Activated CD4-positive, alpha-beta T cell treated with anti-CD3 and anti-CD28 coated beads, Interleukin-2, amount 10 ng/mL, durations not matched to agents 7 days and 5 days (primary cell): ENCODE results near the gene RUNX2. TPM values are rescaled to one million over a fixed set of nuclear protein-coding genes. Genes with fewer than 3 reads are reported as not detected.

Source experiments
- CTCF ChIA-PET: fragments of 350-600 bp; sonication (Branson Sonifier 250); formaldehyde crosslinking; loops from one replicate; lab custom pipeline; 2021; ENCODE audit warnings: antibody characterized with exemption; lab: Charles Lee
- POLR2A ChIA-PET: fragments of 350-600 bp; sonication (Branson Sonifier 250); formaldehyde crosslinking; loops from one replicate; lab custom pipeline; 2021; ENCODE audit warnings: antibody characterized with exemption; lab: Charles Lee
- DNase-seq: peaks from one replicate; pipeline ENCODE4 v3.0.0-alpha.2; 2020
- H3K27ac Mint-ChIP-seq: one replicate; pipeline ENCODE4 v1.8.0; 2021; ENCODE audit warnings: mild to moderate bottlenecking, moderate library complexity, mixed read lengths
- H3K27me3 Mint-ChIP-seq: one replicate; pipeline ENCODE4 v1.8.0; 2021; ENCODE audit warnings: mixed read lengths
- H3K36me3 Mint-ChIP-seq: one replicate; pipeline ENCODE4 v1.8.0; 2021; ENCODE audit warnings: low read depth, mixed read lengths
- H3K4me1 Mint-ChIP-seq: one replicate; pipeline ENCODE4 v1.8.0; 2021; ENCODE audit warnings: mixed read lengths
- H3K4me3 Mint-ChIP-seq: one replicate; pipeline ENCODE4 v1.8.0; 2021; ENCODE audit warnings: mild to moderate bottlenecking, moderate library complexity, mixed read lengths
- H3K9me3 Mint-ChIP-seq: one replicate; pipeline ENCODE4 v1.8.0; 2021; ENCODE audit warnings: mixed read lengths
- total RNA-seq, 2 experiments: library from RNA; stranded (reverse); gene quantifications; one replicate each; pipeline ENCODE4 v1.2.3, GENCODE V29; 2021

RUNX2 gene
- total RNA-seq, 2 experiments from 2014 or later = 13.2 to 13.4 TPM

DNA sequence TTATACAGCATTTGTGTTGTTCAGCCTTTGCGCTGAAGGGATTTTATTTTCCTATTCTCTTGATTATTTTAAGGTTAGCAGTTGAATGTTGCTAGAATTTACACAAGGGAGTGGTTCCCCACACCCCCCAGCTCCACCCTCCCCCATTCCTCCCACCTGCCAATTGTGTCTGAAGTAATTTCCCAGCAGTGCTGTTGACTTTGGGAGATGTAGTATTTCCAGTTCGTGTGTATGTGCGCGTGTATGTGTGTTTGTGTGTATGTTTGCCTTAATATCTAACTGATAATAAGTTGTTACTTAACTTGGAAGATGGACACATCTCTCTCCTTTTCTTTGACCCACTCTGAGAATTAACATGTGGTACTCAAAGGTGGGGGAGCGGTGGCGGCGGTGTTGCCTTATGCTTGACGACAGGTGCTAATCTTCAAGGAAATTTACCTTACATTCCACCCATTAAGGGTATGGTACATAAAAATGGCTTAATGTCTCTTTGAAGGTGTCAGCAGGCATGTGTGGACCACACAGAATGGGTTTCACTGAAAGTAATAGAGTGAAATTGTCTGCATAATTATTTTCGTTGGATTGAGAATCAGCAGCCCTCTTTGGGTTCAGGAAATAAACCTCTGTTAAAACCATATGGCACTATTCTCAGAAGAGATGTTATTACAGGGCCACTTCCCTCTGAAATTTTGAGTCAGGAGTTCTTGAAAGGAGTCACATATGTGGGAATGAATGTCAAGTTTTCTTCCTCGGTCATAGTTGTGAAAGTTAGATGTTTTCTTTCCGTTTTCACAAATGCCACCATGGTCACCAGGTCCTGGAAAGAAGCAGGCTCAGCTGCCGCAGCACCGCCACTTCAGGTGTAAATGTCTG, 145.2 kb downstream of the RUNX2 start:
- no peaks in the 10 kb centered on the region for H3K9me3 Mint-ChIP-seq
- no peak overlapping the region for H3K4me3 Mint-ChIP-seq
- peaks cover 6% of the 10 kb centered on the region for H3K36me3 Mint-ChIP-seq
- H3K27ac Mint-ChIP-seq = no peak overlapping the region
- ChIA-PET POLR2A (no interaction called here), CTCF (interaction anchor here (1.5 kb wide), 1 partner anchor 11 kb away, joined by 3 read pairs; no protein-coding TSS in a partner anchor)
- H3K27me3 Mint-ChIP-seq = no peaks in the 10 kb centered on the region
- H3K4me1 Mint-ChIP-seq = peaks cover 4% of the 10 kb centered on the region
- no peak for DNase-seq

DNA sequence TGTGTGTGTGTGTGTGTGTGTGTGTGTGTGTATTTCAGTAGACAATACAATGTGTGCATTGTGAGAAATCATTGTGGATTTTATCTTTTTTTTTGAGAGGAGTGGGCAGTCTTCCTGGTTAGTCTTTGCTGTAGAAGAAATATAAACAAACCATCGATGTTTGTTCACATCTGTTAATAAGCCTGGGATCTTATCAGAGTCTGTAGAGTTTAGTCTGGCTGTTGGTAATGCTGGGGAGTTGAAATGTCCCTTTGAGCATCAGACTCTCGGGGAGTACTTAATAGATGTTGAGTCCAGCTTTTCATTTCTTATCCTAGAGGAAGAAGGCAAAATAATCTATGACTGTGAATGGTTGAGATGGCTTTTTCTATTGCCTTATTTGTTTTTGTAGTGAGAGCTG, 146.2 kb downstream of the RUNX2 start:
- no peak for DNase-seq
- Mint-ChIP-seq H3K4me1 (peaks cover 4% of the 10 kb centered on the region), H3K9me3 (no peaks in the 10 kb centered on the region), H3K27ac (no peak overlapping the region), H3K4me3 (no peak overlapping the region), H3K27me3 (no peaks in the 10 kb centered on the region), H3K36me3 (peaks cover 6% of the 10 kb centered on the region)
- POLR2A ChIA-PET = no interaction called here
- CTCF ChIA-PET = interaction anchor here (1.5 kb wide), 1 partner anchor 10 kb away, joined by 3 read pairs; no protein-coding TSS in a partner anchor

DNA sequence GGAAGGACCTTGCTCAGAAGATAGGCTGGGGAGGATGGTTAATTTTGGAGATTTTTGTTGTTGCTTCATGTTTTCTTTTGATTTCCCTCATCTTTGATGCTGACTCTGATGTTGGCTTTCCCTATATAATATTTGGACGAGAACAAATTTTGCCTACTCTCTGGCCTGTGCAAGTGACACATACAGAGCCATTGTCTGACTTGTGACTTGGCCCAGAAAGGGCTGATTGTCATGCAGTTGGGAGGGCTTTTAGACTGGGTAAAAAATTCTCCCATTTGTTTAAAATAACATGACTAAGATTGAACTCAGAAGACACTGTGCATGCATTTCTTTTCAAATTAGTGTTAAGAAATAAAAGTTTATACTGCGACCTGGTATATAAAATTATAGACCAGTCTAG, 148.2 kb downstream of the RUNX2 start:
- Mint-ChIP-seq H3K36me3 (peaks cover 7% of the 10 kb centered on the region), H3K4me1 (peaks cover 8% of the 10 kb centered on the region), H3K9me3 (no peaks in the 10 kb centered on the region), H3K27ac (no peak overlapping the region), H3K27me3 (no peaks in the 10 kb centered on the region), H3K4me3 (no peak overlapping the region)
- no peak for DNase-seq
- ChIA-PET CTCF (interaction anchor here (1.0 to 1.3 kb wide), 2 partner anchors 10 to 24 kb away, joined by 3 read pairs; no protein-coding TSS in a partner anchor), POLR2A (no interaction called here)

DNA sequence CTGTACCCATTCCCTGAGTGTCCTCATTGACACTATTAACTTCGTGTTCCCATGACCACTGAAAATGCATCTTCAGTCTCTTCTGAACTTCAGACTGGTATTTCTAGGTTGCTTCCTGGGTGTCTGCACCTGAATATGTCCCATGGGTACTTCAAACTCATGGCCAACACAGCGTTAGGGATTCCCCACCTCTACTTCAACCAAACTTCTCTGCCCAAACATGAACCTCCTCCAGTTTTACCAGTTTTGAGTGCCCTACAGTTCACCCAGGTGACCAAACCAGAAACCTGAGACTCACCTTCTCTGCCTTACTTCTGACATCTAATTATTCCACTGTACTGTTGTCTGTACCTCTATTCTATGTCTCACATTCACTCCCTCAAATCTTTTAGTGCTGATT, 149.1 kb downstream of the RUNX2 start:
- Mint-ChIP-seq H3K27me3 (no peaks in the 10 kb centered on the region), H3K27ac (no peak overlapping the region), H3K9me3 (no peaks in the 10 kb centered on the region), H3K4me1 (peaks cover 8% of the 10 kb centered on the region), H3K36me3 (peaks cover 7% of the 10 kb centered on the region), H3K4me3 (no peak overlapping the region)
- ChIA-PET CTCF (no interaction called here), POLR2A (interaction anchor here (0.6 kb wide), 1 partner anchor 76 kb away, joined by 4 read pairs; no protein-coding TSS in a partner anchor)
- DNase-seq = no peak

DNA sequence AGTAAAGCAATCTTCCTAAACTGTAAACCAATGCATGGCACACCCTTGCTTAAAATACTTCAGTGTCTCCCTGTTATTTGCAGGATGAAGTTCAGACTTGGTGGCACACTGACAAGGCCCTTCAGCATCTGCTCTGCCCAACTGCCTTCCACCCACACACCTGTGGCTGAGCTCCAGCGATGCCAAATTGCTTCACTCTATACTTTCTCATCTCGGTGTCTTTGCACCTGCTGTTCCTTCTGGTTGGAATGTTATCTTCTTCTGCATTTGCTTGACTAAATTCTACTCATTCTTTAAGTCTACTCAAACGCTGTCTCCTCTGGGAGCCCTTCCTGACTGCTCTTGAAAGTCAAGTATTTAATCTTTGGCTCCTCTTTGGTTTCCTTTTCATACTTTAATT, 149.7 kb downstream of the RUNX2 start:
- ChIA-PET CTCF (interaction anchor here (1.4 kb wide), 1 partner anchor 27 kb away, joined by 3 read pairs; no protein-coding TSS in a partner anchor), POLR2A (interaction anchor here (0.6 kb wide), 1 partner anchor 77 kb away, joined by 4 read pairs; no protein-coding TSS in a partner anchor)
- DNase-seq = no peak
- no peaks in the 10 kb centered on the region for H3K27me3 Mint-ChIP-seq
- no peak overlapping the region for H3K27ac Mint-ChIP-seq
- no peaks in the 10 kb centered on the region for H3K9me3 Mint-ChIP-seq
- H3K4me3 Mint-ChIP-seq = no peak overlapping the region
- peaks cover 8% of the 10 kb centered on the region for H3K4me1 Mint-ChIP-seq
- H3K36me3 Mint-ChIP-seq = peaks cover 7% of the 10 kb centered on the region

DNA sequence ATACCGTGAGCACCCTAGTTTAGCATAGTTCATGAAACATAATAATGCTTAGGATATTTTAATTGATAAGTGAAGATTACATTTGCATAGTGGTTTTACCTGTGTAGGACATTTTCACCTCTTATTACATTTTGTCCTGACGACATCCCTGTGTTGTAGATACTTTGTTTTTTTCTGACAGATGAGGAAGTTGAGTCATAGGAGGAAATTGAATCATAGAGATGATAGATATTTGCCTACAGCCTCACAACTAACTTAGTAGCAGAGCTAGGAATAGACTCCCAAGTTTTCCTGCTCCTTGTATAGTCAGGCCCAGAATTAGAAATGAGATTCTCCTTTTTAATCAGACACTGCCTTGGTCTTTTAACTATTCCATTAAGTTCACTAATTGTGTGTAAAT, 150.1 kb downstream of the RUNX2 start:
- ChIA-PET CTCF (interaction anchor here (1.4 kb wide), 1 partner anchor 27 kb away, joined by 3 read pairs; no protein-coding TSS in a partner anchor), POLR2A (no interaction called here)
- no peak for DNase-seq
- peaks cover 8% of the 10 kb centered on the region for H3K4me1 Mint-ChIP-seq
- no peak overlapping the region for H3K4me3 Mint-ChIP-seq
- H3K36me3 Mint-ChIP-seq = peaks cover 7% of the 10 kb centered on the region
- H3K9me3 Mint-ChIP-seq = no peaks in the 10 kb centered on the region
- H3K27me3 Mint-ChIP-seq = no peaks in the 10 kb centered on the region
- H3K27ac Mint-ChIP-seq = no peak overlapping the region

DNA sequence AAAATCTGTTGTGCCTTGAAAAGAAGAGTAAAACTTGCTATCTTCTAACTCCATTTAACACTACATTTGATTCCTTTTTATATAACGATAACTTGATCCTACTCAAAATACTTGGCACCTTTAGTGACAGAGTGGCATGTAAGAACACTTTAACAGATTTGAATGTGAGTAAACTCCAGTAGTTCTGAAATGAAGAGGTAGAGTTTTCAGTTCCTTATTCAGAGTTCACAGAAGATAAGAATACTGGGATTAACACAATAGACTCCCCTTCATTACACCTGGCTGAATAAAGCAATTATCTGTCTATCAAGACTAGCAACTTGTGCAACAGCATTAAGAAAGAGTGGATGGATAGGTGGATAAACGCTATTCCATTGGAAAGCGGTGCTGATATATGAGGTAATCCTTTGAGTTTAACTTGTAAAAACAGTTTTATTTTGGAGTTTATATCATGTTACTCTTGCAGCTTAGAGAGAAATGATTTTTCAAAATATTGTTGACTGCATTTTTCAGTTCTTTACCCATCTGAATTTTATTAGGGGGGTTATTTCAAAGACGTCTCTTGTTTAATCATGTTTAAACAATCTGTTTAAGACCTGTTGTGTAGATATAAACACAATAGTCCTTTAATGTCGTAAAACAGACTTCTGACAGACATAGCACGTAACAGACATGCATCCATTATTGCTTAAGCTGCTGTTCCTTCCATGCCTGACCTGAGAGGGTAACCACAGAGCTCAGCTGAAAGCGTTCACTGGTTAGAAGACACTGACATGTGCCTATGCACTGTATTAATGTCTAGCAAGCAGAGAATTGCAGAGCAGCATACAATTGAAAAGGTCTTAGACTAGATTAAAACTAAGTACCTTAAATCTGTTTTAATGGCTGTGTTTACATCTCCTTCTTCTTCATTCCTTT, 152.0 kb downstream of the RUNX2 start:
- Mint-ChIP-seq H3K4me3 (no peak overlapping the region), H3K27me3 (no peaks in the 10 kb centered on the region), H3K36me3 (peaks cover 3% of the 10 kb centered on the region), H3K9me3 (no peaks in the 10 kb centered on the region), H3K27ac (no peak overlapping the region), H3K4me1 (peaks cover 8% of the 10 kb centered on the region)
- ChIA-PET CTCF (no interaction called here), POLR2A (no interaction called here)
- no peak for DNase-seq

DNA sequence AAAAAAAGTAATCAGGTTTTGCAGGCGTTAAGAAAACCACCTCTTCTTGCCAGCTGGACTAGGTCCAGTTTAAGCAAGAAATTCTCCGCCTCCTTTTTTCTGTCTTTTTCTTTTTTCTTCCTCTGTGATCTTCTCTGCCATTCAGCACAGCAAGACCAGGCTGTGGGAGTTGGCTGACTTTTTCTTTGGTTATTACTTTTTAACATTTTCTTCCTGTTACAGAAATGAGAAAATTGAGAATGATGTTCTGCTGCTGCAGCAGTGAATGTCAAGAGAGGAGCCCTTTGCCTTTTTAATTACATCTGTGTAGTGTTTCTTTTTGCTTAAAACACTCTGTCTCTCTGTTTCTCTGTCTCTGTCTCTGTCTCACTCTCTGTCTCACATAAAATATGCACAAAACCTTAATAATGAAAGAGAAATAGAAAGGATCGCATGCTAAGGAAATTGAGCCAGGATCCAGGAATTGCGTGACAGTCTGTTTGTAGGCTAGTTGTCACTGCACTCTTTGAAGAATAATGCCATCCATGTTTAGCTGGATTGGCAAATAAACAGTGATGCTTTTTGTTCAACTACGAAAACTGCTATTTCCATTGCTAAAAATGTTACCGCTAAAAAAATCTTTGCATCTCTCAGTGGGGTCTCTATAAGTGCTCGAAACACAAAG, 152.8 kb downstream of the RUNX2 start:
- no peak overlapping the region for H3K27ac Mint-ChIP-seq
- H3K4me1 Mint-ChIP-seq = peaks cover 8% of the 10 kb centered on the region
- H3K27me3 Mint-ChIP-seq = no peaks in the 10 kb centered on the region
- CTCF ChIA-PET = no interaction called here
- H3K4me3 Mint-ChIP-seq = no peak overlapping the region
- POLR2A ChIA-PET = no interaction called here
- no peak for DNase-seq
- peaks cover 3% of the 10 kb centered on the region for H3K36me3 Mint-ChIP-seq
- H3K9me3 Mint-ChIP-seq = no peaks in the 10 kb centered on the region

DNA sequence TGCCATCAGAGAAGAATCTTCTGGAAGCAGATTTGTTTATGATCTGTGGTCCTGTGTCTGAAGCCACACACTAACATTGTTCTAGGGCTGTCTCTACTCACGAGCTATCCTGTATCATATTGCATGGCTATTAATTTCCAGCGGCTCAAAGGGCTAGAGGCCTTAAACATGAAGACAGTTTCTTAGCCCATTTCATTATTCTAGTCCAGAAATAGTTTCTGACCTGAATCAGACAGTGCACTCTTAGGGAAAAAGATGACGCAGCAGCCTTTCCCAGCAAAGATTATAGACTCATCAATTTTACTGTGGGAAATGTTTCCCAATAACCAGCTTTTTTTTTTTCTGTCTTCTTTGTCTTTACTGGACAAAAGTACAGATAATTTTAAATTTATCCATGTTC, 154.9 kb downstream of the RUNX2 start:
- DNase-seq = no peak
- no peaks in the 10 kb centered on the region for H3K27me3 Mint-ChIP-seq
- H3K36me3 Mint-ChIP-seq = peaks cover 9% of the 10 kb centered on the region
- CTCF ChIA-PET = interaction anchor here (0.7 to 2.3 kb wide), 2 partner anchors 14 to 73 kb away, joined by 3 to 9 read pairs; no protein-coding TSS in a partner anchor
- no peaks in the 10 kb centered on the region for H3K9me3 Mint-ChIP-seq
- H3K27ac Mint-ChIP-seq = no peak overlapping the region
- H3K4me1 Mint-ChIP-seq = peaks cover 23% of the 10 kb centered on the region
- POLR2A ChIA-PET = no interaction called here
- H3K4me3 Mint-ChIP-seq = no peak overlapping the region

DNA sequence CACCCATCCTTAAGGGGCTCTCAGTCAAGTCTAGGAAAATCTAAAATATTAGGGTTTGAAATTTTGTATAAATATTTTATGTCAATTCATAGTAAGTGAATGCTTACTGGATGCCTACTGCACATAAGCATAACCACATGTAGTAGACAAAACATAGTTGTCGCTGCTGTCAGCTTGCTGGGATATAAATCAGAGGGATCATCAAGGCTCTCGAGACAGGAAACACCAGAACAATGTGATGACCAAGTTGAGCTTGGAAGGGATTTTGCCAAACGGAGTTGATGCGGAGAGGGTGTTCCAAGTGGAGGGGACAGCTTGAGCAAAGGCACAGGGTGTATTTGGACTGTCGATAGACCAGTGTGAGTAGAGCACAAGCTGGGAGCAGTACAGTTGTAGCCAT, 155.4 kb downstream of the RUNX2 start:
- Mint-ChIP-seq H3K36me3 (peaks cover 10% of the 10 kb centered on the region), H3K4me3 (no peak overlapping the region), H3K27me3 (no peaks in the 10 kb centered on the region), H3K9me3 (no peaks in the 10 kb centered on the region), H3K4me1 (peaks cover 28% of the 10 kb centered on the region), H3K27ac (no peak overlapping the region)
- no peak for DNase-seq
- ChIA-PET POLR2A (no interaction called here), CTCF (interaction anchor here (1.1 to 2.3 kb wide), 2 partner anchors 9 to 15 kb away, joined by 3 to 9 read pairs; no protein-coding TSS in a partner anchor)

DNA sequence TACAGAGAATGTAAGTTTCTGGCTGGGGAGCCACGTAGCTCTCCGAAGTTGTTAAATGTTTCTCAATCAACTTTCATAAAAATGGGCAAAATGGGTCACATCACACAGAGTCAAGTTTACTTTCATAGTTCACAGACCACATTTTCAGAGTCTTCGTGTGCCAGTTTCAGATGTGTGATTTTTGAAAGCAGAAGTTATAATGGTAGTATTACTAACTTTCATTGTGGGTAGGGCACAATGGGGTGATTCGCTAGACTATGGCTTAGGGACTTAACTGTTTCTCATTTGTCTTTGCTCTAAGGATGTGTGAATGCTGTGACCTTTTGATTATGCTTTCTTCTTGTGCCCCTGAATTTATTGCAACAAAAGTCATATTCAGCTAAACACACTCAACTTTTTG, 158.6 kb downstream of the RUNX2 start:
- H3K4me3 Mint-ChIP-seq = no peak overlapping the region
- DNase-seq = no peak
- H3K27me3 Mint-ChIP-seq = no peaks in the 10 kb centered on the region
- ChIA-PET CTCF (interaction anchor here (0.9 to 1.3 kb wide), 2 partner anchors 11 to 50 kb away, joined by 3 read pairs; no protein-coding TSS in a partner anchor), POLR2A (interaction anchor here (0.6 kb wide), 1 partner anchor 859 kb away, joined by 3 read pairs; no protein-coding TSS in a partner anchor)
- peaks cover 39% of the 10 kb centered on the region for H3K4me1 Mint-ChIP-seq
- no peak overlapping the region for H3K27ac Mint-ChIP-seq
- H3K9me3 Mint-ChIP-seq = no peaks in the 10 kb centered on the region
- peaks cover 22% of the 10 kb centered on the region for H3K36me3 Mint-ChIP-seq

DNA sequence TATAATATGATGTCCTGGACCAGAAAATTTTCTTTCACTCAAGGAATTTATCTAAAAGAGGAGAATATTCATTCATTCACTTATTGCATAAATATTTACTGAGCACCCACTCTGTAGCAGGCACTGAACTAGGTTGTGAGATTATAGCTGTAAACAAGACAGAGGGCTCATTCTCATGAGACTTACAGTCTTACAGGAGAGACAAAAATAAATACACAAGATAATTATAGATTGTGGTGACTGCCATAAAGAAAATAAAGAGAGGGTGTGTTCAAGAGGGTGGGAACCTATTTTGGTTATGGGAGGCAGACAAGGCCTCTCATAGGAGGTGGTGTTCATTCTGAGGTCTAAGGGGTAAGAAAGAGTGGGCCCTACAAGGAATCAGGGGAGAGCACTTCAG, 159.5 kb downstream of the RUNX2 start:
- CTCF ChIA-PET = no interaction called here
- no peak overlapping the region for H3K4me3 Mint-ChIP-seq
- POLR2A ChIA-PET = no interaction called here
- no peaks in the 10 kb centered on the region for H3K9me3 Mint-ChIP-seq
- no peak for DNase-seq
- H3K4me1 Mint-ChIP-seq = peaks cover 39% of the 10 kb centered on the region
- H3K27ac Mint-ChIP-seq = no peak overlapping the region
- no peaks in the 10 kb centered on the region for H3K27me3 Mint-ChIP-seq
- H3K36me3 Mint-ChIP-seq = peaks cover 22% of the 10 kb centered on the region
